ENCODE results near the gene AKNA. TPM values are rescaled to one million over a fixed set of nuclear protein-coding genes. Genes with fewer than 3 reads are reported as not detected.

Gene AKNA
- total RNA-seq, 1 donor from 2014 or later = 152 TPM

DNA sequence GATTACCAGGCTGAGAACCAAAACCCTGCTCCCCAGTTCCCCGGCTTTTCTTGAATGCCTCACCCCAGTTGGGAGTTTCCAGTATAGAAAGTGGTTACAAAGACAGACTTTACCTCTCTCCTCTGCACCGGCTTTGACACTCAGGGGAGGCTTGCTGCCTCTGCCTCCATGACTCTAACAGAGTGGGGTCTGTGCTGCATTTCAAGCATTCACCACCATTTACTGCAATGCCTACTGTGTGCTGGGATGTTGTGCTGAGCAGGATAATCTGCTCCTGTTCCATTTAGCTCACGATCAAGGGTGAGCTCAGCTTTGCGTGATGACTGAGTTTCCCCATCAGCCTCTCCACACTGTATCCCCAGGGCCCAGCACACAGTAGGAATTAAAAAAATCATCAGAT lies 39.9 kb upstream of the AKNA start:
- no peak for DNase-seq (ENCODE audit: low spot score)
- Mint-ChIP-seq H3K9me3 (no peaks in the 10 kb centered on the region), H3K36me3 (ENCODE audit: low read depth) (no peaks in the 10 kb centered on the region), H3K4me1 (ENCODE audit: low read depth) (no peaks in the 10 kb centered on the region), H3K27me3 (ENCODE audit: low read depth) (peaks cover 9% of the 10 kb centered on the region), H3K4me3 (ENCODE audit: low read depth) (no peak overlapping the region), H3K27ac (no peak overlapping the region)
- intact Hi-C loops (cut with micrococcal nuclease) = no loop called here

DNA sequence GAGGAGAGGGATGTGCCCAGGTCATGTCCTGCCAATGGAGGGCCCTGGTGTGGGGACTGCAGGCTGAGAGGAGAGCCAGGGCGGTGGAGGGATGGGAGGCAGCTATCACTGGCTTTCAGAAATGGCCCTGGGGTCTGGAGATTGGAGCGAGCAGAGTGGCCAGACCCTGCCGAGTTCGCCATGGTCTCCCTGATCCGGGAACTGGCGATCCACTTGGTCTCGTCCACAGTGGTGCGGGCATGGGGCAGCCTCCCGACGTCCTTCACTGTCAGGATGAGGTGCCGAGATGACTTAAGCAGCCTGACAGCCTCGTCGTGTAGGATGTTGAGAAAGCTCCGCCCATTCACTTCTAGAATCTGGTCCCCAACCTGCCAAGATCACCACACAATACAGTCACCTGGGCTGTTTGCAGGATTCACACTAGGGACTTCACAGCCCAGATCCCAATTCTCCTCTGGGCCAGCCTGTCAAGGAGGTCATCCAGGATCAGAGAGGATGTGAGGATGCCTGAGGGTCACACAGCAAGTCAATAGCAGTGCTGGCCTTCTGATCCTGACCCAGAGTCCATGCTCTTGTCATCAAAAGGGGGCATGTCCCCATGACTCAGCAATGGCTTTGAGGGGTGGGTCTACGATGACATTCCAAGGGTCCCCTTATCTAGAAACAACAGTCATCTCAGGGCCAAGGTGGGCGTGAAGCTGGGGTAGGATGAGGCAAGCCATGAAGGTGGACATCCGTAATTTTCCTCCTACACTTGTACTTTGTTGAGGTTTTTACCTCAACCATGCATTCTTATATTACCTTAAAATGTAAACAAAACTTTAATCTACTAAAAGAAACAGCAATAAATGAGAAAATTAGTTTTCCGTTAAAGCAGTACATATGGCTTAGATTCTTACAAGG lies 38.5 kb upstream of the AKNA start:
- no peaks in the 10 kb centered on the region for H3K4me1 Mint-ChIP-seq (ENCODE audit: low read depth)
- H3K27me3 Mint-ChIP-seq (ENCODE audit: low read depth) = peaks cover 3% of the 10 kb centered on the region
- H3K4me3 Mint-ChIP-seq (ENCODE audit: low read depth) = no peak overlapping the region
- no peak overlapping the region for H3K27ac Mint-ChIP-seq
- no peaks in the 10 kb centered on the region for H3K36me3 Mint-ChIP-seq (ENCODE audit: low read depth)
- intact Hi-C loops (cut with micrococcal nuclease) = no loop called here
- no peaks in the 10 kb centered on the region for H3K9me3 Mint-ChIP-seq
- no peak for DNase-seq (ENCODE audit: low spot score)

DNA sequence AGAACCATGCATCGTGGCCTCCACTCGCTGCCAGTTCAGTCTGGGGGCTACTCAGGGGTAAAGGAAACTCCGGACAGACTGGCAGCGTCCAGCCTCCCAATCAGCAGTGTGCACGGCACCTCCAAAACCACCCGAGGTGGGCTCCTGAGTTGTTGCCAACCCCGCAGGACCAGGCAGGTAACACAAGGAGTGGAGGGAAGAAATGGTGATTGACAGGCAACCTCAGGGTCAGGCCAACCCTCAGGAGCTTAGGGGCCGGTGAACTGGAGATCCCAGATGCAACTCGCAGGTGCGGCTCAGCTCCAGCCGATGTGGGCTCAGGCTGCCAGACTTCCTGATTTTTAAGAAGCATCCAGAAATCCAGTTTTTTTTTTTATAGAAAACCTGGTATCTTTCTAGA lies 37.3 kb upstream of the AKNA start:
- intact Hi-C loops (cut with micrococcal nuclease) = no loop called here
- Mint-ChIP-seq H3K36me3 (ENCODE audit: low read depth) (no peaks in the 10 kb centered on the region), H3K27me3 (ENCODE audit: low read depth) (peaks cover 3% of the 10 kb centered on the region), H3K4me3 (ENCODE audit: low read depth) (no peak overlapping the region), H3K27ac (no peak overlapping the region), H3K4me1 (ENCODE audit: low read depth) (no peaks in the 10 kb centered on the region), H3K9me3 (no peaks in the 10 kb centered on the region)
- no peak for DNase-seq (ENCODE audit: low spot score)

DNA sequence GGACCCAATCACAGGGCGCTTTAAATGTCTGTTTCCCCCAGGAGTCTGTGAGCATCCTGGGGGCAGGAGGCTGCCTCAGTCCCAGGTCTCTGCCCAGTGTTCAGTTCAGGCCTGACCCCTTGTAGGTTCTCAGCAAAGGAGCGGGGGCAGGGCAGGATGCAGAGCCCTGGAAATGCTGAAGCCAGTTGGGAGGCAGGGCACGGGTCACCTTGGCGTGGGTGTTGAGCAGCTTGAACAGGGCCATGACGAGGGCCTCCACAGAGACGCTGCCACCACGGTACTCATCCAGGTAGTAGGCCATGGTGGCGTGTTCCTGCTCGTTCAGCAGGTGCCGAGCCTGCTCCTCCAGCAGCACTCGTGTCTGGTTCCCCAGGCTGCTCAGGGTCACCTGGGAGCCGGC lies 36.3 kb upstream of the AKNA start:
- Mint-ChIP-seq H3K27ac (no peak overlapping the region), H3K27me3 (ENCODE audit: low read depth) (peaks cover 3% of the 10 kb centered on the region), H3K9me3 (no peaks in the 10 kb centered on the region), H3K4me3 (ENCODE audit: low read depth) (no peak overlapping the region), H3K4me1 (ENCODE audit: low read depth) (no peaks in the 10 kb centered on the region), H3K36me3 (ENCODE audit: low read depth) (no peaks in the 10 kb centered on the region)
- intact Hi-C loops (cut with micrococcal nuclease) = no loop called here
- no peak for DNase-seq (ENCODE audit: low spot score)

DNA sequence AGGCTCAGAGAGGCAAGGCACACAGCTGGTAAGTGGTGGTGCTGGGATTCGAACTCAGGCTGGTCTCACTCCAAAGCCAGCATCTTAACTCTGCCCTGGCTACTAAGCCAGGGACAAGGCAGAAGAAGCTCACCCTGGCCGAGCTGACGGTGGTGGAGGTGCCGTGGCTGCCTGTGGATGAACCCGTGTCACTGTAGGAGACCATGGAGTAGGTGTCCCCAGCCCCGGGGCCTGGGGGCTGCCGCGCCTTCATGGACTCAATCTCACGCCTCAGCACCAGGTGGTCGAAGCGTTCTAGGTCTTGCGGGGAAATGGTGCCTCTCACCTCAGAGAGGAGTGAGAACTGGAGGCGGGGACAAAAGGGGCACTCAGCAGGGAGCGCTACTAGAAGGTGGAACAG lies 35.4 kb upstream of the AKNA start:
- Mint-ChIP-seq H3K27ac (no peak overlapping the region), H3K4me3 (ENCODE audit: low read depth) (no peak overlapping the region), H3K27me3 (ENCODE audit: low read depth) (no peaks in the 10 kb centered on the region), H3K9me3 (no peaks in the 10 kb centered on the region), H3K36me3 (ENCODE audit: low read depth) (no peaks in the 10 kb centered on the region), H3K4me1 (ENCODE audit: low read depth) (no peaks in the 10 kb centered on the region)
- intact Hi-C loops (cut with micrococcal nuclease) = no loop called here
- DNase-seq (ENCODE audit: low spot score) = no peak

DNA sequence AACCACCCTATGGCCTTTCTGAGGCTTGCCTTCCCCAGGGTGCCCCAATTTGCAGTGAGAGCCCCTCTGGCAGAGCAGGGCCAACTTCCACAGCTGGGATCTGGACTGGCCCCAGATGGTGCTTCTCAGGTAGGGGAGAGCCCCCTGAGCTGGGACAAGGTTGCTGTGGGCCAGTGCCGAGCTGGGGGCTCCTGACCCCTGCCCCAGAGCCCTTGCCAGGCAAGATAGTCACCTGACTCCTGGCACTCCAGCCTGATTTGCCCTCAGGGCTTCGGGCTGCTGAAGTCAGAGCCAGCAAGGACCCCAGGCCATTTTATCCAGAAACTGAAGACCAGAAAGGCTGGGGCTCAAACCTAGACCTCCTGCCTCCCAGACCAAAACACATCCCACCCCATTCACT lies 33.4 kb upstream of the AKNA start:
- Mint-ChIP-seq H3K4me3 (ENCODE audit: low read depth) (no peak overlapping the region), H3K27ac (no peak overlapping the region), H3K4me1 (ENCODE audit: low read depth) (no peaks in the 10 kb centered on the region), H3K27me3 (ENCODE audit: low read depth) (no peaks in the 10 kb centered on the region), H3K9me3 (no peaks in the 10 kb centered on the region), H3K36me3 (ENCODE audit: low read depth) (no peaks in the 10 kb centered on the region)
- intact Hi-C loops (cut with micrococcal nuclease) = no loop called here
- no peak for DNase-seq (ENCODE audit: low spot score)

DNA sequence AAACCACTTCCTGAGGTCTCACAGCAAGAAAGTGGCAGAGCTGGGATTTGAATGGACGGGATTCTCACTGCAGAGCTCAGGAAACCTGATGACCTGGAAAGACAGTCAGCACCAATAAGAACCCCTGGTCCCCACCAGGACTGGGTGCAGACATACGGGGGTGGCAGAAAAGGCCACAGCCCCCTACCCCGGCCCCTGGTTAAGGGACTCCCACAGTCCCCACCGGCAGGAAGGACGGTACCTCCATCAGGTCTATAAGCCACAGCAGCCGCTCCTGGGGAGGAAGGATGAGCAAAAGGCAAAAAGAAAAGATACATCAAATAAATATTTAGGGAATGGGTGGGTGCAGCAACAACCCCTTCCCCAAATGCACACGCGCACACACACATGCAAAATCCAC lies 32.0 kb upstream of the AKNA start:
- H3K27ac Mint-ChIP-seq = no peak overlapping the region
- no peaks in the 10 kb centered on the region for H3K27me3 Mint-ChIP-seq (ENCODE audit: low read depth)
- no peaks in the 10 kb centered on the region for H3K9me3 Mint-ChIP-seq
- no peaks in the 10 kb centered on the region for H3K4me1 Mint-ChIP-seq (ENCODE audit: low read depth)
- no peak for DNase-seq (ENCODE audit: low spot score)
- intact Hi-C loops (cut with micrococcal nuclease) = no loop called here
- H3K36me3 Mint-ChIP-seq (ENCODE audit: low read depth) = no peaks in the 10 kb centered on the region
- no peak overlapping the region for H3K4me3 Mint-ChIP-seq (ENCODE audit: low read depth)

DNA sequence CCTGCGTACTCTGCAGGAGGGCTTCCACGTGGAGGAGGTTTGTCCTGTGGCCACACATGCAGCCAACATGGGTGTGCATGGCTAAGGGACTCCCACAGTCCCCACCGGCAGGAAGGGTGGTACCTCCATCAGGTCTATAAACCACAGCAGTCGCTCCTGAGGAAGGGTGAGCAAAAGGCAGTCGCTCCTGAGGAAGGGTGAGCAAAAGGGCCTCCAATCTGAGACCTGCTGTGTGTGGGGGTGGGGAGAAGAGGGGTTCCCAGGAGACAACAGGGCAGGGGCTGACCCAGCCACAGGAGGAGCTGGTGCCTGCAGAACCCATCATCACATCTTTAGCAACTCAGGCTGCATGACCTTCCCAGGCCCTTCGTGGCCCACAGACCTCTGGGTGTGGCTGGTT lies 30.3 kb upstream of the AKNA start:
- Mint-ChIP-seq H3K27ac (no peak overlapping the region), H3K4me3 (ENCODE audit: low read depth) (no peak overlapping the region), H3K27me3 (ENCODE audit: low read depth) (no peaks in the 10 kb centered on the region), H3K36me3 (ENCODE audit: low read depth) (no peaks in the 10 kb centered on the region), H3K9me3 (no peaks in the 10 kb centered on the region), H3K4me1 (ENCODE audit: low read depth) (no peaks in the 10 kb centered on the region)
- DNase-seq (ENCODE audit: low spot score) = no peak
- intact Hi-C loops (cut with micrococcal nuclease) = no loop called here

DNA sequence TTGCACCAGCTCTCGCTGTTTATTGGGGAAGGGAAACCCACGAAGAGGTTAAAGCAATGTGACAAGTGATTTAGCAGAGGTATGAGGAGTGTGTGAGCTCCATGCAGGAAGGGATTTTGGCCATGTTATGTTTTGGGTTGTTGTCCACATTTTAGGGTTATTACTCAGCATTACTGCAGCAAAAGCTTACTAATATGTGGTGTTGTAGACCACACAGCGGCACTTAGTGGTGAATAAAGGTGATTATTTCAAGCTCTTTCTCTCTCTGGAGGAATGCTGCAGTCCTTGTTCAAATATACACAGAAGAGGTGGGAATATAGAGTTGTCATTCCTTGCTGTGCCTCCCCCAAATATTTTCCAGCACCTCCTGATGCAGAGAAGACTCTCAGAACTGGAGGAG lies 29.7 kb upstream of the AKNA start:
- H3K27me3 Mint-ChIP-seq (ENCODE audit: low read depth) = no peaks in the 10 kb centered on the region
- no peak overlapping the region for H3K4me3 Mint-ChIP-seq (ENCODE audit: low read depth)
- no peaks in the 10 kb centered on the region for H3K9me3 Mint-ChIP-seq
- H3K36me3 Mint-ChIP-seq (ENCODE audit: low read depth) = no peaks in the 10 kb centered on the region
- no peak for DNase-seq (ENCODE audit: low spot score)
- no peak overlapping the region for H3K27ac Mint-ChIP-seq
- H3K4me1 Mint-ChIP-seq (ENCODE audit: low read depth) = no peaks in the 10 kb centered on the region
- intact Hi-C loops (cut with micrococcal nuclease) = no loop called here

DNA sequence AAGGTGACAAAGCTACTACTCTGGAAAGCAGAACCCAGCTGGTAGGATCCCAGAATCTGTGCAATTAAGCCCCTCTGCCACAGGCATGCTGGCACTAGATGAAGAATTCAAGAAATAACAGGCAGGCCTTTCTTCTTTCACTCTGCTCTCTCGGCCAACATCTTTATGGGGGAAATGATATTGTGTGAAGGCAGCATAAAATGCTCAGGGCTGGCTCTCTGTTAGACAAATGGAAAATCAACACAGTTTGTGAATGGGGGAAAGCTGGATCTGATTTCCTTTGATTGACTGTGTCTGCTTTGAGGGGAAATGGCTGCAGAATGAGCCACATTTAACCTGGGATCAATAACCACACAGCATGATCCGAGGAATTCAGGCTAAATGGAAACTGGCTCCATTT lies 29.1 kb upstream of the AKNA start:
- intact Hi-C loops (cut with micrococcal nuclease) = no loop called here
- no peak for DNase-seq (ENCODE audit: low spot score)
- Mint-ChIP-seq H3K27ac (no peak overlapping the region), H3K9me3 (no peaks in the 10 kb centered on the region), H3K4me3 (ENCODE audit: low read depth) (no peak overlapping the region), H3K36me3 (ENCODE audit: low read depth) (no peaks in the 10 kb centered on the region), H3K27me3 (ENCODE audit: low read depth) (no peaks in the 10 kb centered on the region), H3K4me1 (ENCODE audit: low read depth) (no peaks in the 10 kb centered on the region)

DNA sequence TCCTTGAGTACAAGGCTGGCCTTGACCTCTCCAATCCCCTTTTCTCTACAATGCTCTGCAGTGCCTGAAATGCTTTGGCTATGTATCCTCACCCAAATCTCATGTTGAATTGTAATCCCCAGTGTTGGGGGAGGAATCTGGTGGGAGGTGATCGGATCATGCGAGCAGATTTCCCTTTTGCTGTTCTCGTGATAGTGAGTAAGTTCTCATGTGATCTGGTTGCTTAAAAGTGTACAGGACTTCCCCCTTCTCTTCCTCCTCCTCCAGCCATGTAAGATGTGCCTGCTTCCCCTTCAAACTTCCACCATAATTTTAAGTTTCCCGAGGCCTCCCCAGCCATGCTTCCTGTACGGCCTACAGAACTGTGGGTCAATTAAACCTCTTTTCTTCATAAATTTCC lies 28.5 kb upstream of the AKNA start:
- Mint-ChIP-seq H3K36me3 (ENCODE audit: low read depth) (no peaks in the 10 kb centered on the region), H3K27me3 (ENCODE audit: low read depth) (no peaks in the 10 kb centered on the region), H3K4me3 (ENCODE audit: low read depth) (no peak overlapping the region), H3K9me3 (no peaks in the 10 kb centered on the region), H3K4me1 (ENCODE audit: low read depth) (no peaks in the 10 kb centered on the region), H3K27ac (no peak overlapping the region)
- DNase-seq (ENCODE audit: low spot score) = no peak
- intact Hi-C loops (cut with micrococcal nuclease) = no loop called here

DNA sequence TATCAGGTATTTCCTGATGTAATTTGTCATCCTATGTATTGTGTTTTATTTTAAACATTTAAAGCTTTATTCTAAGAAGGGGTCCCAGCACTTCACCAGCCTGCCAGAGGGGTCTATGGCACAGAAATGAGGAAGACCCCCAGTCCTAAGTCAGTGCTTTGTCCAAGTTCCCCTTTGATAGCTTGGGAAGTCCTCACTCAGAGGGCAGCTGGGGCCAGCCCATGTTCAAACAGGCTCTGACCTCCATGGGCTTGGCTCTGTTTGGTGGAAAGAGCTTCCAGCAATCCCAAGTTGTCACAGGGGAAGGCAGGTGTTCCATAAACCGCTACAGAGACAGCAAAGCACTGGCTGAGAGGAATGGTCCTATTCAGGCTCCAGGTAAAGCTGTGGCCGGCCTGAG lies 26.6 kb upstream of the AKNA start:
- intact Hi-C loops (cut with micrococcal nuclease) = no loop called here

DNA sequence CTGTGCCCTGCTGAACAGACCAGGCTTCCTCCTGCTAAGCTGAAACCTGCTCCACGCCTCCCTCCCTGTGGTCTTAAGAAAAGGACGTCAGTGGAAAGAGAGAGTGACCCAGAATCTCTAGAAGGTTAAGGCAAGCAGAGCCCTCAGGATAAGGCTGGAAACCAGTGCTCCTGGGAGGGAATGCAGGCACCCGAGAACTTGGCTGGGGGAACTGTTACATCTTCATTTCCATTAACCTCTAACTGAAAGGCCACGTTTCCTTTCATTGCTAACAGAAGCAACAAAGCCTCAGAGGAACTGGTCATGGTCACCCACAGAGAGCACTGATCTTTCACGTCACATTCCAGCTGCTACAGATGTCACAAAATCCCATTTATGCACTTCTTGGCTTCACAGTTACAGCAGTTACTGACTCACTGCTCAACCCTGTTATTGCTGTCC lies 26.1 kb upstream of the AKNA start:
- intact Hi-C loops (cut with micrococcal nuclease) = no loop called here
- H3K4me3 Mint-ChIP-seq (ENCODE audit: low read depth) = no peak overlapping the region
- H3K27ac Mint-ChIP-seq = no peak overlapping the region
- no peaks in the 10 kb centered on the region for H3K27me3 Mint-ChIP-seq (ENCODE audit: low read depth)
- H3K4me1 Mint-ChIP-seq (ENCODE audit: low read depth) = no peaks in the 10 kb centered on the region
- H3K36me3 Mint-ChIP-seq (ENCODE audit: low read depth) = no peaks in the 10 kb centered on the region
- H3K9me3 Mint-ChIP-seq = no peaks in the 10 kb centered on the region
- DNase-seq (ENCODE audit: low spot score) = no peak

More for the DNA sequence above, 26.6 kb upstream of the AKNA start:
- no peaks in the 10 kb centered on the region for H3K9me3 Mint-ChIP-seq
- no peak overlapping the region for H3K27ac Mint-ChIP-seq
- H3K36me3 Mint-ChIP-seq (ENCODE audit: low read depth) = no peaks in the 10 kb centered on the region
- H3K4me3 Mint-ChIP-seq (ENCODE audit: low read depth) = no peak overlapping the region
- no peaks in the 10 kb centered on the region for H3K27me3 Mint-ChIP-seq (ENCODE audit: low read depth)
- no peak for DNase-seq (ENCODE audit: low spot score)
- H3K4me1 Mint-ChIP-seq (ENCODE audit: low read depth) = no peaks in the 10 kb centered on the region
